ENCODE results near the gene MYL3.
"Not testable (repeated sequence)": the region's sequence is repeated elsewhere in the genome, so short reads cannot be mapped to it uniquely, and the experiment has no call there.

DNA sequence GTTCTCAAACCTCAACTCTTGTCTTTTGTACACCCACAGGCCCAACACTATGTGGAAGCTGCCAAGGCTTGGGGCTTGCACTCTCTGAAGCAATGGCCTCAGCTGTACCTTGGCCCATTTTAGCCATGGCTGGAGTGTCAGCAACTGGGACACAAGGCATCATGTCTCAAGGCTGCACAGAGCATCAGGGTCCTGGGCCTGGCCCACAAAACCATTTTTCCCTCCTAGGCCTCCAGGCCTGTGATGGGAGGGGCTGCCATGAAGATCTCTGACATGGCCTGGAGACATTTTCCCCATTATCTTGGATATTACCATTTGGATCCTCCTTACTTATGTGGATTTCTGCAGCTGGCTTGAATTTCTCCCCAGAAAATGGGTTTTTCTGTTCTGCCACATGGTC is 39.9 kb downstream of the MYL3 start:
- TF ChIP-seq, protein P1, sequence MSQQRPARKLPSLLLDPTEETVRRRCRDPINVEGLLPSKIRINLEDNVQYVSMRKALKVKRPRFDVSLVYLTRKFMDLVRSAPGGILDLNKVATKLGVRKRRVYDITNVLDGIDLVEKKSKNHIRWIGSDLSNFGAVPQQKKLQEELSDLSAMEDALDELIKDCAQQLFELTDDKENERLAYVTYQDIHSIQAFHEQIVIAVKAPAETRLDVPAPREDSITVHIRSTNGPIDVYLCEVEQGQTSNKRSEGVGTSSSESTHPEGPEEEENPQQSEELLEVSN (IDR thresholded peaks at IDR 0.05; ENCODE audit: borderline replicate concordance, low read depth), result not testable (repeated sequence)
- TF ChIP-seq RAD21 (conservative IDR thresholded peaks at IDR 0.05 in 1 of 2, IDR thresholded peaks at IDR 0.05 in 1 of 2); RCOR1 (IDR thresholded peaks at IDR 0.05; ENCODE audit: low read depth, low read length); EP300 (IDR thresholded peaks at IDR 0.05); JUN (IDR thresholded peaks at IDR 0.05); SMC3 (IDR thresholded peaks at IDR 0.05); POLR2A (IDR thresholded peaks at IDR 0.05; ENCODE audit: low read length); MYC (IDR thresholded peaks at IDR 0.05; ENCODE audit: borderline replicate concordance, low read length): not testable (repeated sequence)
- TF ChIP-seq, protein P2, sequence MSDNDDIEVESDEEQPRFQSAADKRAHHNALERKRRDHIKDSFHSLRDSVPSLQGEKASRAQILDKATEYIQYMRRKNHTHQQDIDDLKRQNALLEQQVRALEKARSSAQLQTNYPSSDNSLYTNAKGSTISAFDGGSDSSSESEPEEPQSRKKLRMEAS (IDR thresholded peaks at IDR 0.05), result not testable (repeated sequence)
- TF ChIP-seq, protein P3, sequence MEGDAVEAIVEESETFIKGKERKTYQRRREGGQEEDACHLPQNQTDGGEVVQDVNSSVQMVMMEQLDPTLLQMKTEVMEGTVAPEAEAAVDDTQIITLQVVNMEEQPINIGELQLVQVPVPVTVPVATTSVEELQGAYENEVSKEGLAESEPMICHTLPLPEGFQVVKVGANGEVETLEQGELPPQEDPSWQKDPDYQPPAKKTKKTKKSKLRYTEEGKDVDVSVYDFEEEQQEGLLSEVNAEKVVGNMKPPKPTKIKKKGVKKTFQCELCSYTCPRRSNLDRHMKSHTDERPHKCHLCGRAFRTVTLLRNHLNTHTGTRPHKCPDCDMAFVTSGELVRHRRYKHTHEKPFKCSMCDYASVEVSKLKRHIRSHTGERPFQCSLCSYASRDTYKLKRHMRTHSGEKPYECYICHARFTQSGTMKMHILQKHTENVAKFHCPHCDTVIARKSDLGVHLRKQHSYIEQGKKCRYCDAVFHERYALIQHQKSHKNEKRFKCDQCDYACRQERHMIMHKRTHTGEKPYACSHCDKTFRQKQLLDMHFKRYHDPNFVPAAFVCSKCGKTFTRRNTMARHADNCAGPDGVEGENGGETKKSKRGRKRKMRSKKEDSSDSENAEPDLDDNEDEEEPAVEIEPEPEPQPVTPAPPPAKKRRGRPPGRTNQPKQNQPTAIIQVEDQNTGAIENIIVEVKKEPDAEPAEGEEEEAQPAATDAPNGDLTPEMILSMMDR (IDR thresholded peaks at IDR 0.05), result not testable (repeated sequence)

Measured in A549 (cell line).